Activated CD4-positive, alpha-beta memory T cell treated with anti-CD3 and anti-CD28 coated beads for 36 hours (primary cell): ENCODE results near the gene RALA. TPM values are rescaled to one million over a fixed set of nuclear protein-coding genes. Genes with fewer than 3 reads are reported as not detected.

Experiments used
- CTCF ChIA-PET: fragments of 350-600 bp; sonication (Branson Sonifier 250); formaldehyde crosslinking; loops from one replicate; lab custom pipeline; 2021; ENCODE audit warnings: antibody characterized with exemption, inconsistent platforms; lab: Charles Lee
- POLR2A ChIA-PET: fragments of 350-600 bp; sonication (Branson Sonifier 250); formaldehyde crosslinking; loops from one replicate; lab custom pipeline; 2021; ENCODE audit warnings: antibody characterized with exemption; lab: Charles Lee
- DNase-seq: peaks from one replicate; pipeline ENCODE4 v3.0.0-alpha.2; 2020
- H3K27ac Mint-ChIP-seq: one replicate; pipeline ENCODE4 v1.8.0; 2021; ENCODE audit warnings: mixed read lengths
- H3K27me3 Mint-ChIP-seq: one replicate; pipeline ENCODE4 v1.8.0; 2021; ENCODE audit warnings: mixed read lengths
- H3K36me3 Mint-ChIP-seq: one replicate; pipeline ENCODE4 v1.8.0; 2021; ENCODE audit warnings: mixed read lengths
- H3K4me1 Mint-ChIP-seq: one replicate; pipeline ENCODE4 v1.8.0; 2021; ENCODE audit warnings: low read depth, mixed read lengths
- H3K4me3 Mint-ChIP-seq: one replicate; pipeline ENCODE4 v1.8.0; 2021; ENCODE audit warnings: mild to moderate bottlenecking, mixed read lengths
- H3K9me3 Mint-ChIP-seq: one replicate; pipeline ENCODE4 v1.8.0; 2021; ENCODE audit warnings: mixed read lengths
- intact Hi-C: fragments of 100-400 bp; cut with micrococcal nuclease; formaldehyde crosslinking; loops from one replicate; pipeline ENCODE4 v1.15.1; 2023
- total RNA-seq, 2 experiments: library from RNA; stranded (reverse); gene quantifications; one replicate each; pipeline ENCODE4 v1.2.3, GENCODE V29; 2021

Gene RALA
- total RNA-seq, 2 experiments from 2014 or later = 27.1 to 31.4 TPM

- intact Hi-C loops = no loop called here
- H3K27ac Mint-ChIP-seq = no peak overlapping the region
Measured at GRCh38 chr7:39693812-39694211, 70.4 kb downstream of the RALA start.

GRCh38 chr7:39695852-39696586, 72.6 kb downstream of the RALA start:
- intact Hi-C loops = no loop called here
- H3K9me3 Mint-ChIP-seq = peaks cover 3% of the 10 kb centered on the region
- peaks cover 45% of the 10 kb centered on the region for H3K36me3 Mint-ChIP-seq
- peaks cover 5% of the 10 kb centered on the region for H3K4me1 Mint-ChIP-seq
- ChIA-PET CTCF (no interaction called here), POLR2A (no interaction called here)
- no peaks in the 10 kb centered on the region for H3K27me3 Mint-ChIP-seq
- no peak overlapping the region for H3K27ac Mint-ChIP-seq
- DNase-seq = no peak
- no peak overlapping the region for H3K4me3 Mint-ChIP-seq

More at GRCh38 chr7:39693812-39694211, 70.4 kb downstream of the RALA start:
- Mint-ChIP-seq H3K4me3 (no peak overlapping the region), H3K4me1 (peaks cover 8% of the 10 kb centered on the region), H3K27me3 (no peaks in the 10 kb centered on the region), H3K36me3 (peaks cover 49% of the 10 kb centered on the region), H3K9me3 (peaks cover 3% of the 10 kb centered on the region)
- no peak for DNase-seq
- ChIA-PET CTCF (no interaction called here), POLR2A (no interaction called here)

DNA sequence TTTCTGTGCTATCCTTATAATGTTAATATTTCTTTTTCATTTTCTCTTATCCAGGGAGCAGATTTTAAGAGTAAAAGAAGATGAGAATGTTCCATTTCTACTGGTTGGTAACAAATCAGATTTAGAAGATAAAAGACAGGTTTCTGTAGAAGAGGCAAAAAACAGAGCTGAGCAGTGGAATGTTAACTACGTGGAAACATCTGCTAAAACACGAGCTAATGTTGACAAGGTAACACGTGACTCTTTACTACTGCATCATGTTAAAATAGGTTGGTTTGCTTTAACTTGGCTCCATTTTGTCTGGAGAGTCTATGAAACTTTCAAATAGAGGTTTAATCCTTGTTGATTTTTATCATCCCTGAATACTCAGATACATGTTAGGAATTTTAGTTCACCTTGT, 73.3 kb downstream of the RALA start:
- POLR2A ChIA-PET = no interaction called here
- intact Hi-C loops = no loop called here

DNA sequence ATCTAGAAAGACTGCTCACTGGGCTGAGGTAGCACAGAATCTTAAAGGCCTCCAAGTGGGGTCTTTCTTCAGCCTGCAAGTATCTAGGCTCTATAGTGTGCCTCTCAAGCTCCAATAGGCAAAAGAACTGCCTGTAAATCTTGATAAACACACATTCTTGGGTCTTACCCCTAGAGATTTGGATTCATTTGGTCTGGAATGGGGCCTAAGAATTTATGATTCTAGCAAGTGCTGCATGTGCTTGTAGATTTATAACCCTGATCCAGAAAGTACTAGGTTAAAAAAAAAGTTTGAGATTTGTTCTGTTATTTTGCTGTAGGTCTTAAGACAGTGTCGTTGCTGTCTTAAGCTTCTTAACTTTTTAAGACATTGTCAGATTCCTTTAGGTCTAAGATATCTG, 74.1 kb downstream of the RALA start:
- H3K4me1 Mint-ChIP-seq = no peaks in the 10 kb centered on the region
- POLR2A ChIA-PET = no interaction called here
- no peak for DNase-seq
- peaks cover 33% of the 10 kb centered on the region for H3K36me3 Mint-ChIP-seq
- no peaks in the 10 kb centered on the region for H3K27me3 Mint-ChIP-seq
- no peak overlapping the region for H3K27ac Mint-ChIP-seq
- peaks cover 3% of the 10 kb centered on the region for H3K9me3 Mint-ChIP-seq
- intact Hi-C loops = no loop called here
- CTCF ChIA-PET = interaction anchor here (1.5 kb wide), 1 partner anchor 117 kb away, joined by 5 read pairs; no protein-coding TSS in a partner anchor
- H3K4me3 Mint-ChIP-seq = no peak overlapping the region

More for the DNA sequence above, 73.3 kb downstream of the RALA start:
- Mint-ChIP-seq H3K4me3 (no peak overlapping the region), H3K36me3 (peaks cover 40% of the 10 kb centered on the region), H3K27me3 (no peaks in the 10 kb centered on the region), H3K9me3 (peaks cover 3% of the 10 kb centered on the region), H3K4me1 (no peaks in the 10 kb centered on the region), H3K27ac (no peak overlapping the region)
- no peak for DNase-seq
- CTCF ChIA-PET = interaction anchor here (0.5 to 1.5 kb wide), 2 partner anchors 116 to 348 kb away, joined by 5 to 6 read pairs; no protein-coding TSS in a partner anchor

DNA sequence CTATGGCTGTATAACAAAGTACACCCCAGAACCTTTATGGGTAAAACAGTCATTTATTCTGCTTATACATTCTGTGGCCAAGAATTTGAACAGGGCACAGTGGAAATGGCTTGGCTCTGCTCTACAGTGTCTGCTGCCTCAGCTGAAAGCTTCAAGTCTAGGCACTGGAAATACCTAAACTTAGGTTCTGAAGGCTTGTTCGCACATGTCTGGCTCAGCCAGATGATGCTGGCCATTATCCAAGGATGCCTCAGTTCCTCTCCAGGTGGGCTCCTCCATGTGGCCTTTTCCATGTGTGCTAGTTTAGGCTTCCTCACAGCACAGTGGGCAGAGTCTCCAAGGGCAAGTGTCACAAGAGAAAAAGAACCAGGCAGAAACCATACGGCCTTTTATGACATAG, 76.8 kb downstream of the RALA start:
- ChIA-PET POLR2A (no interaction called here), CTCF (no interaction called here)
- Mint-ChIP-seq H3K36me3 (peaks cover 28% of the 10 kb centered on the region), H3K4me3 (no peak overlapping the region), H3K9me3 (no peaks in the 10 kb centered on the region), H3K27ac (no peak overlapping the region), H3K4me1 (peaks cover 5% of the 10 kb centered on the region), H3K27me3 (no peaks in the 10 kb centered on the region)
- no peak for DNase-seq
- intact Hi-C loops = no loop called here

DNA sequence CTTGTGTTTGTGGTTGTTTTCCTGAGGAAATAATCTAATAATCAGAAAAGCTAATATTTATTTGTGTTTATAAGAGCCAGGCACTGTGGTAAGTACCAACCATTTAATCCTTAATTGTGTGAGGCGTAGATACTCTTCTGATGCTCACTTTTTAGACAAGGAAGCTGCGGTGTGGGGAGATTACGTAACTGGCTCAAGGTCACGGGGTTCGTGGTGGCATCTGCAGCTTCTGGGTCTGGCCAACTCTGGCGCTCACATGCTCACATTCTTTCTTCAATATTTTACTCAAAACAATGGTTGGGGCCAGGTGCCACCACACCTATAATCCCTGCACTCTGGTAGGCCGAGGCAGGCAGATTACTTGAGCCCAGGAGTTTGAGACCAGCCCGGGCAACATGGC, 77.6 kb downstream of the RALA start:
- H3K9me3 Mint-ChIP-seq = no peaks in the 10 kb centered on the region
- H3K4me1 Mint-ChIP-seq = peaks cover 5% of the 10 kb centered on the region
- ChIA-PET POLR2A (no interaction called here), CTCF (no interaction called here)
- H3K27me3 Mint-ChIP-seq = no peaks in the 10 kb centered on the region
- no peak overlapping the region for H3K27ac Mint-ChIP-seq
- no peak for DNase-seq
- H3K4me3 Mint-ChIP-seq = no peak overlapping the region
- intact Hi-C loops = no loop called here
- H3K36me3 Mint-ChIP-seq = peaks cover 26% of the 10 kb centered on the region

GRCh38 chr7:39702133-39702532, 78.8 kb downstream of the RALA start:
- intact Hi-C loops = no loop called here
- no peak overlapping the region for H3K4me3 Mint-ChIP-seq
- H3K27ac Mint-ChIP-seq = no peak overlapping the region
- H3K9me3 Mint-ChIP-seq = no peaks in the 10 kb centered on the region
- H3K36me3 Mint-ChIP-seq = peaks cover 16% of the 10 kb centered on the region
- ChIA-PET CTCF (interaction anchor here (1.3 kb wide), 1 partner anchor 34 kb away, joined by 3 read pairs; no protein-coding TSS in a partner anchor), POLR2A (no interaction called here)
- DNase-seq = no peak
- H3K27me3 Mint-ChIP-seq = no peaks in the 10 kb centered on the region
- peaks cover 5% of the 10 kb centered on the region for H3K4me1 Mint-ChIP-seq

DNA sequence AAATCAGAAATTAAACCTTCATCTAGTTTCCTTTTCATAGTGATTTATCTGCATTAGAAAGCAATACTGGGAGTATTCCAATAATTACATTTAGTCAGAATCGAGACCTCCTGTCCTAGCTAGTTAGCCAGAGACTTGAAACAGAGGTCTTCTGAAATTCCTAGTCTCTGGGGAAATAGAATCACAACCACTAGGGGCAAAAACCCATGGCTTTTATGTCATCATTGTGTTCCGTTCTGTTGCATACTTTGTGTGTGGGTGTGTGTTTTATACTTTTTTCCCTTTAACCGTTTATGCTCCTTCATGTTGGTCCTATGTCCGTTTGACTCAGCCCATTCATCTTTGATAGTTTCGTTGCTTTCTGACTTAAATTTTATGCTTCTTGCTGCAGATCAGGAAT, 79.8 kb downstream of the RALA start:
- Mint-ChIP-seq H3K27me3 (no peaks in the 10 kb centered on the region), H3K4me1 (peaks cover 5% of the 10 kb centered on the region), H3K4me3 (no peak overlapping the region), H3K9me3 (no peaks in the 10 kb centered on the region), H3K36me3 (peaks cover 9% of the 10 kb centered on the region), H3K27ac (no peak overlapping the region)
- no peak for DNase-seq
- ChIA-PET CTCF (interaction anchor here (1.0 to 1.3 kb wide), 2 partner anchors 29 to 33 kb away, joined by 3 read pairs; no protein-coding TSS in a partner anchor), POLR2A (no interaction called here)
- intact Hi-C loops = no loop called here

DNA sequence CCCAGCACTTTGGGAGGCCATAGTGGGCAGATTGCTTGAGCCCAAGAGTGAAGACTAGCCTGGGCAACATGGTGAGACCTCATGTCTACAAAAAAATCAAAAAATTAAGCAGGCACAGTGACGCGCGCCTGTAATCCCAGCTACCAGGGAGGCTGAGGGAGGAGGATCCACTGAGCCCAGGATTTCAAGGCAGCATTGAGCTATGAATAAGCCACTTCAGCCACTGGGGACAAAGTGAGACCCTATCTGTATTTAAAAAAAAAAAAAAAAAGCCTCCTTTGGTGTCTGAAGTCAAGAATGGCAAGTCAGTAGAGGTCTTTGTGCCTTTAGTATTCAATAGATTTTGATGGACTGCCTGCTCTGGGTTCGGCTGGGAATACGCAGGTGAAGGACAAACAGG, 85.7 kb downstream of the RALA start:
- H3K4me3 Mint-ChIP-seq = no peak overlapping the region
- intact Hi-C loops = no loop called here
- H3K27ac Mint-ChIP-seq = no peak overlapping the region
- POLR2A ChIA-PET = no interaction called here
- CTCF ChIA-PET = interaction anchor here (1.0 to 2.3 kb wide), 2 partner anchors 37 to 129 kb away, joined by 5 read pairs; no protein-coding TSS in a partner anchor
- H3K4me1 Mint-ChIP-seq = no peaks in the 10 kb centered on the region
- DNase-seq = no peak
- peaks cover 7% of the 10 kb centered on the region for H3K36me3 Mint-ChIP-seq
- H3K27me3 Mint-ChIP-seq = no peaks in the 10 kb centered on the region
- H3K9me3 Mint-ChIP-seq = peaks cover 16% of the 10 kb centered on the region

- ChIA-PET POLR2A (no interaction called here), CTCF (interaction anchor here (2.3 kb wide), 1 partner anchor 36 kb away, joined by 5 read pairs; no protein-coding TSS in a partner anchor)
- Mint-ChIP-seq H3K36me3 (peaks cover 11% of the 10 kb centered on the region), H3K27ac (no peak overlapping the region), H3K9me3 (peaks cover 23% of the 10 kb centered on the region), H3K4me1 (no peaks in the 10 kb centered on the region), H3K27me3 (no peaks in the 10 kb centered on the region), H3K4me3 (no peak overlapping the region)
- intact Hi-C loops = no loop called here
- DNase-seq = no peak
Measured at GRCh38 chr7:39709768-39710311, 86.5 kb downstream of the RALA start.

DNA sequence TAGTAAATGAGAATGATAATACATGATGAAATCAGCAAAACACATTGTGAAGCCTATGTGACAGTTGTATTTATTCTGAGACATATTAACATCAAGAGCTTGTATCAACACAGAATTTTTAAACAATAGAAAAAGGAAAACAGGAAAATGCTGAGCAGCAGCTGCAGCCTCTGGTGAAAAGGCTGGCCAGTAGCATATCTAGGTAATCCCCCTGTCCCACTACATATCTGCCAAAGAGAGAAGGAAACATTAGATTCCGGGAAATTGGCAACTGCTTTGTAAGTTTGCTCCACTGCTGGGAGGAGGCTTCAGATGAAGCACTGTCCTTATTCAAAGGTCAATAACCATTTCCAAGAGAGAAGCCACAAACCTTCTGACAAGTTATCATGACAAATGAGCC, 89.4 kb downstream of the RALA start:
- Mint-ChIP-seq H3K27ac (no peak overlapping the region), H3K9me3 (peaks cover 37% of the 10 kb centered on the region), H3K36me3 (peaks cover 16% of the 10 kb centered on the region), H3K4me3 (no peak overlapping the region), H3K27me3 (no peaks in the 10 kb centered on the region), H3K4me1 (no peaks in the 10 kb centered on the region)
- intact Hi-C loops = no loop called here
- no peak for DNase-seq
- CTCF ChIA-PET = no interaction called here
- POLR2A ChIA-PET = no interaction called here

GRCh38 chr7:39714447-39715091, 91.2 kb downstream of the RALA start:
- ChIA-PET CTCF (no interaction called here), POLR2A (no interaction called here)
- H3K4me1 Mint-ChIP-seq = no peaks in the 10 kb centered on the region
- DNase-seq = no peak
- H3K4me3 Mint-ChIP-seq = no peak overlapping the region
- H3K27me3 Mint-ChIP-seq = no peaks in the 10 kb centered on the region
- peaks cover 37% of the 10 kb centered on the region for H3K9me3 Mint-ChIP-seq
- peaks cover 16% of the 10 kb centered on the region for H3K36me3 Mint-ChIP-seq
- intact Hi-C loops = no loop called here
- no peak overlapping the region for H3K27ac Mint-ChIP-seq
